PC-9 (cell line): ENCODE measurements around the gene MAML3. TPM values are rescaled to one million over a fixed set of nuclear protein-coding genes. Genes with fewer than 3 reads are reported as not detected.

ENCODE experiments used
- BruUV-seq: library from RNA; stranded (reverse); fragments of 400-500 nt; replicated peaks from 2 replicates; lab custom pipeline; 2021; lab: Mats Ljungman, UMichigan
- CTCF ChIA-PET: fragments of 300-600 bp; sonication (Branson Sonifier 250); formaldehyde crosslinking; loops from one replicate; lab custom pipeline; 2022; ENCODE audit warnings: antibody characterized with exemption; lab: Charles Lee
- POLR2A ChIA-PET: fragments of 300-600 bp; sonication (Branson Sonifier 250); formaldehyde crosslinking; loops from one replicate; lab custom pipeline; 2022; ENCODE audit warnings: antibody characterized with exemption; ENCODE audit not compliant: unreplicated experiment; lab: Charles Lee
- DNase-seq, 2 experiments: peaks; one replicate each; pipeline versions ENCODE4 v3.0.0 to v3.0.0-alpha.2; 2015 to 2022; ENCODE audit warnings: mixed read lengths in 1 of 2
- H2AFZ ChIP-seq: fragments of 200-600 bp; sonication (generic); 2 replicates; pipeline ENCODE4 v1.8.1; 2017; ENCODE audit warnings: antibody characterized with exemption
- H3F3A ChIP-seq: fragments of 200-600 bp; sonication (generic); 2 replicates; pipeline ENCODE4 v1.8.1; 2017; ENCODE audit warnings: antibody characterized with exemption, mild to moderate bottlenecking, low read depth; ENCODE audit not compliant: insufficient read depth
- H3K27ac ChIP-seq: fragments of 200-600 bp; sonication (generic); 2 replicates; pipeline ENCODE4 v1.6.1; 2016; ENCODE audit warnings: mixed run types
- H3K27me3 ChIP-seq: fragments of 200-600 bp; sonication (generic); 2 replicates; pipeline ENCODE4 v1.6.1; 2016; ENCODE audit warnings: low read depth, mixed run types; ENCODE audit not compliant: insufficient read depth
- H3K36me3 ChIP-seq: fragments of 200-600 bp; sonication (generic); 2 replicates; pipeline ENCODE4 v1.6.1; 2016; ENCODE audit warnings: low read depth, mixed run types
- H3K4me1 ChIP-seq: fragments of 200-600 bp; sonication (generic); replicated peaks from 2 replicates; pipeline ENCODE4 v1.6.1; 2016; ENCODE audit warnings: mixed run types; ENCODE audit not compliant: insufficient read depth
- H3K4me2 ChIP-seq: fragments of 200-600 bp; sonication (generic); 2 replicates; pipeline ENCODE4 v1.6.1; 2017; ENCODE audit warnings: mixed run types
- H3K4me3 ChIP-seq: fragments of 200-600 bp; sonication (generic); 2 replicates; pipeline ENCODE4 v1.6.1; 2016; ENCODE audit warnings: mixed run types
- H3K79me2 ChIP-seq: fragments of 200-600 bp; sonication (generic); 2 replicates; pipeline ENCODE4 v1.6.1; 2017; ENCODE audit warnings: low read depth, mixed run types
- H3K9me2 ChIP-seq: fragments of 200-600 bp; sonication (generic); 2 replicates; pipeline ENCODE4 v1.8.1; 2017; ENCODE audit warnings: mild to moderate bottlenecking; ENCODE audit not compliant: insufficient read depth
- H3K9me3 ChIP-seq: fragments of 200-600 bp; sonication (generic); 2 replicates; pipeline ENCODE4 v1.8.1; 2016; ENCODE audit warnings: low read depth; ENCODE audit not compliant: insufficient read depth
- H4K20me1 ChIP-seq: fragments of 200-600 bp; sonication (generic); 2 replicates; pipeline ENCODE4 v1.8.1; 2017; ENCODE audit not compliant: insufficient read depth
- EZH2 ChIP-seq: fragments of 200-600 bp; sonication (generic); IDR thresholded peaks from 2 replicates; pipeline ENCODE4 v1.8.0; 2017; ENCODE audit warnings: antibody characterized with exemption, low read depth
- intact Hi-C: fragments of 100-400 bp; cut with micrococcal nuclease; formaldehyde crosslinking; loops from one replicate; pipeline ENCODE4 v1.10.0; 2022; ENCODE audit not compliant: unreplicated experiment
- total RNA-seq: library from RNA; stranded (reverse); gene quantifications from 2 replicates; pipeline ENCODE4 v1.2.3, GENCODE V29; 2021
- TF ChIP-seq, protein P1 (sequence below): fragments of 200-600 bp; sonication (generic); conservative IDR thresholded peaks from 2 replicates; pipeline ENCODE4 v1.6.1; 2017; ENCODE audit warnings: mixed run types, antibody characterized with exemption, mild to moderate bottlenecking, moderate library complexity

MAML3 gene
- total RNA-seq, 1 experiment from 2014 or later: 15.2 TPM

DNA sequence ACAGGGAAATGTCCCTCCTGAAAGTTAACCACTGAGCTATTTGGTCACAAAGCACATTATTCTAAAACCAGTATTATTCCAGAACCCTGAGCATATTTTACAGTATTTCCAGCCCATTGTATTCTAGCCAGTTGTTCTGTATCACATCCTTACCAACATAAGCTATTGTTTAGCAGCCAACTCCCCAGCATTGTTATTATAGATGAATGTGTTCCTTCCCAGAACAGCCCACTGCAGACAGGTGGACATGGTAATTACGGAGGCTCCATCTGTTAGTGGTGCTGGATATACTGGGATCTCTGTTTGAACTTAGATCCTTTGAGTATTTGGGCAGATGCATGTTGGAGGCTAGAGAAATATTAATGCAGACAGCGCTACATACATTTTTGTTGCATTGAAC is 362.3 kb downstream of the MAML3 start:
- H3K27ac ChIP-seq: no peak overlapping the region
- H3K4me1 ChIP-seq: no peaks in the 10 kb centered on the region
- H3K9me2 ChIP-seq: no peaks in the 10 kb centered on the region
- H3F3A ChIP-seq: no peaks in the 10 kb centered on the region
- no peaks in the 10 kb centered on the region for H3K79me2 ChIP-seq
- POLR2A ChIA-PET: interaction anchor here (0.7 kb wide), 1 partner anchor 12 kb away, joined by 4 read pairs; no protein-coding TSS in a partner anchor
- H2AFZ ChIP-seq: no peak overlapping the region
- no peaks in the 10 kb centered on the region for H3K27me3 ChIP-seq
- TF ChIP-seq, protein P1, sequence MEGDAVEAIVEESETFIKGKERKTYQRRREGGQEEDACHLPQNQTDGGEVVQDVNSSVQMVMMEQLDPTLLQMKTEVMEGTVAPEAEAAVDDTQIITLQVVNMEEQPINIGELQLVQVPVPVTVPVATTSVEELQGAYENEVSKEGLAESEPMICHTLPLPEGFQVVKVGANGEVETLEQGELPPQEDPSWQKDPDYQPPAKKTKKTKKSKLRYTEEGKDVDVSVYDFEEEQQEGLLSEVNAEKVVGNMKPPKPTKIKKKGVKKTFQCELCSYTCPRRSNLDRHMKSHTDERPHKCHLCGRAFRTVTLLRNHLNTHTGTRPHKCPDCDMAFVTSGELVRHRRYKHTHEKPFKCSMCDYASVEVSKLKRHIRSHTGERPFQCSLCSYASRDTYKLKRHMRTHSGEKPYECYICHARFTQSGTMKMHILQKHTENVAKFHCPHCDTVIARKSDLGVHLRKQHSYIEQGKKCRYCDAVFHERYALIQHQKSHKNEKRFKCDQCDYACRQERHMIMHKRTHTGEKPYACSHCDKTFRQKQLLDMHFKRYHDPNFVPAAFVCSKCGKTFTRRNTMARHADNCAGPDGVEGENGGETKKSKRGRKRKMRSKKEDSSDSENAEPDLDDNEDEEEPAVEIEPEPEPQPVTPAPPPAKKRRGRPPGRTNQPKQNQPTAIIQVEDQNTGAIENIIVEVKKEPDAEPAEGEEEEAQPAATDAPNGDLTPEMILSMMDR: no peak
- TF ChIP-seq EZH2: no peak
- H3K4me3 ChIP-seq: no peak overlapping the region
- H3K9me3 ChIP-seq: no peaks in the 10 kb centered on the region
- CTCF ChIA-PET: no interaction called here
- intact Hi-C loops: no loop called here
- DNase-seq: no peak
- BruUV-seq: no TSS peak
- H4K20me1 ChIP-seq: no peaks in the 10 kb centered on the region
- no peak overlapping the region for H3K4me2 ChIP-seq
- H3K36me3 ChIP-seq: no peaks in the 10 kb centered on the region

DNA sequence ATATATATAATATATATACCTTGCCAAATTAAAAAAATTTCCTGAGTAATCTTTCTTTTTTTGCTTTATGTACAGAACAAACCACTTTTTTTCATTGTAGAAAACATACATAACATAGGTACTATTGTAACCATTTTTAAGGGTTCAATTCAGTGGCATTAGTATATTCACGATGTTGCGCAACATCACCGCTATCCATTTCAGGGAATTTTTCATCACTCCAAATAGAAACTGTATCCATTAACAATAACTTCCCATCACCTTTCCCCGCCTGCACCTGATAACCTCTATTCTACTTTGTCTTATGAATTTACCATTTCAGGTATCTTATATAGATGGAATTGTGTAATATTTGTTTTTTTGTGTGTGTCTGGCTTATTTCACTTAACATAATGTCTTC is 363.7 kb downstream of the MAML3 start:
- CTCF ChIA-PET: no interaction called here
- H3K27ac ChIP-seq: no peak overlapping the region

DNA sequence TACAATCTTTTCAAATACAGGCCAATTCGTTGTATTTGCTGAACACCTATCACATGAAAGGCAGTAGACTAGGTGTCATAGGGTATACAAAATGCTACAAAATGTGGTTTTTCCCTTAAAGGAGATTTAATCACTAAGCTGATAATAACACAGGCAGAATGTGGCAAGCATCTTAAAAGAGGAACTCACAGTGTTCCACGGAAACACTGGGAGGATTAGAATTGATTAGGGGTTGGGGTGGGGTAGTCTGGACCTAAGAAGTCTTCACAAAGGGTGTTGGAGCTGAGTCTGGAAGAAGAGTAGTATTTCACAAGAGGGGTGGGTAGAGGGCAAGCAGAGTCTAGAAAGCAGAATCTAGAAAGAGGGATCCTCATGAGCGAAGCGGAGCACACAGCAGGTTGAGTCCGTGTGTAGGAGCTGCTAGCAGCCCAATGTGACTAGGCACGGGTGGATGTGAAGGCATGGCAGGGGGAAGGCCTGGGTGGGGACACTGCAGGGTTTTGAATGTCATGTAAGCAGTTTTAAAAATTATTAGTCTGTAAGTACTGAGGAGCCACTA is 364.8 kb downstream of the MAML3 start:
- POLR2A ChIA-PET: interaction anchor here (0.6 kb wide), 1 partner anchor 143 kb away, joined by 8 read pairs; no protein-coding TSS in a partner anchor
- Histone ChIP-seq H3K36me3 (no peaks in the 10 kb centered on the region), H3K9me3 (no peaks in the 10 kb centered on the region), H3K79me2 (no peaks in the 10 kb centered on the region), H3K27me3 (no peaks in the 10 kb centered on the region), H3K27ac (no peak overlapping the region), H3K4me1 (no peaks in the 10 kb centered on the region), H2AFZ (no peak overlapping the region), H3F3A (no peaks in the 10 kb centered on the region), H3K4me2 (no peak overlapping the region), H3K9me2 (no peaks in the 10 kb centered on the region), H3K4me3 (no peak overlapping the region), H4K20me1 (no peaks in the 10 kb centered on the region)
- no TSS peak for BruUV-seq
- DNase-seq: no peak
- TF ChIP-seq, protein P1: no peak
- intact Hi-C loops: no loop called here
- CTCF ChIA-PET: no interaction called here

More for the DNA sequence above, 363.7 kb downstream of the MAML3 start:
- Histone ChIP-seq H3K4me3 (no peak overlapping the region), H3K4me2 (no peak overlapping the region), H4K20me1 (no peaks in the 10 kb centered on the region), H2AFZ (no peak overlapping the region), H3K9me2 (no peaks in the 10 kb centered on the region), H3K4me1 (no peaks in the 10 kb centered on the region), H3K27me3 (no peaks in the 10 kb centered on the region), H3K9me3 (no peaks in the 10 kb centered on the region), H3K36me3 (no peaks in the 10 kb centered on the region), H3F3A (no peaks in the 10 kb centered on the region), H3K79me2 (no peaks in the 10 kb centered on the region)
- no peak for DNase-seq
- POLR2A ChIA-PET: no interaction called here
- intact Hi-C loops: no loop called here
- TF ChIP-seq EZH2: no peak
- TF ChIP-seq, protein P1: no peak
- no TSS peak for BruUV-seq
